MCF 10A (cell line): ENCODE measurements around the gene CRYBB3. TPM values are rescaled to one million over a fixed set of nuclear protein-coding genes. Genes with fewer than 3 reads are reported as not detected.
"Not testable (repeated sequence)": the region's sequence is repeated elsewhere in the genome, so short reads cannot be mapped to it uniquely, and the experiment has no call there.

Source experiments
- BruUV-seq: library from RNA; stranded (reverse); fragments of 400-500 nt; replicated peaks from 2 replicates; lab custom pipeline; 2021; lab: Mats Ljungman, UMichigan
- CTCF ChIA-PET: fragments of 300-600 bp; sonication (Branson Sonifier 250); formaldehyde crosslinking; extraction: SDS; loops from one replicate; lab custom pipeline; 2021; ENCODE audit warnings: antibody characterized with exemption, inconsistent platforms; lab: Yijun Ruan, JAX
- POLR2A ChIA-PET: fragments of 300-600, 350-650 bp; sonication (Branson Sonifier 250); formaldehyde crosslinking; extraction: SDS; loops from one replicate; lab custom pipeline; 2020; ENCODE audit warnings: antibody characterized with exemption, inconsistent platforms; lab: Yijun Ruan, JAX
- DNase-seq: peaks from one replicate; pipeline ENCODE4 v3.0.0-alpha.2; 2018; ENCODE audit not compliant: unreplicated experiment
- H3K27ac Mint-ChIP-seq: one replicate; pipeline ENCODE4 v1.8.0; 2022; ENCODE audit warnings: mild to moderate bottlenecking, low read depth, mixed read lengths; ENCODE audit not compliant: unreplicated experiment
- H3K27me3 Mint-ChIP-seq: one replicate; pipeline ENCODE4 v1.8.0; 2022; ENCODE audit warnings: mixed read lengths; ENCODE audit not compliant: insufficient read depth, unreplicated experiment
- H3K36me3 Mint-ChIP-seq: one replicate; pipeline ENCODE4 v1.8.0; 2022; ENCODE audit warnings: mild to moderate bottlenecking, moderate library complexity, mixed read lengths; ENCODE audit not compliant: insufficient read depth, unreplicated experiment
- H3K4me1 Mint-ChIP-seq: one replicate; pipeline ENCODE4 v1.8.0; 2022; ENCODE audit warnings: mixed read lengths; ENCODE audit not compliant: insufficient read depth, unreplicated experiment
- H3K4me3 Mint-ChIP-seq: one replicate; pipeline ENCODE4 v1.8.0; 2022; ENCODE audit warnings: mild to moderate bottlenecking, moderate library complexity, mixed read lengths; ENCODE audit not compliant: unreplicated experiment
- H3K9me3 Mint-ChIP-seq: one replicate; pipeline ENCODE4 v1.8.0; 2022; ENCODE audit warnings: mixed read lengths; ENCODE audit not compliant: unreplicated experiment
- intact Hi-C: fragments of 100-400 bp; cut with micrococcal nuclease; formaldehyde crosslinking; loops from 2 replicates; pipeline ENCODE4 v1.14.1; 2022
- total RNA-seq: library from RNA; stranded (reverse); gene quantifications from 2 replicates; pipeline ENCODE4 v1.2.3, GENCODE V29; 2022
- TF ChIP-seq, protein P1 (sequence below): fragments of 200-600 bp; IDR thresholded peaks from one replicate; pipeline ENCODE4 v1.8.0; 2022; ENCODE audit warnings: antibody characterized with exemption, mild to moderate bottlenecking; ENCODE audit not compliant: unreplicated experiment

CRYBB3 gene
- total RNA-seq, 1 experiment from 2014 or later: 0.61 TPM

DNA sequence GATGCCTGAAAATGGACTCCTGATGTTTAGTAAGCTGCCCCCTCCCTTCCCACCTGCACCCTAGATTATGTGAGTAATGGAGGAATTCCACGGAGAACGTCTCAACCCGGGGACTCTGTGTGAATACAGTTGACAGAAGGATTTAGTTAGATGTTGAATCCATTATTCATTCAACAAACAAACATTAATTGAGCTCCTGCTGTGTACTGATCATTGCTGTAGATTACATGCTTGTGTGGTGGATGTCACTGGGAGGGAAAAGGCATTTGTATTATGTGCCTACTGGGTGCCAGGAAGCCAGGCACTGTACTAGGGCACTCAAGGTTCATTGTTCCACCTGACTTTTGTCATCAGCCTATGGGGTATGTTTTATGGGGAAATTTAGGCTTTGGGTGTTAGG lies 22.9 kb upstream of the CRYBB3 start:
- peaks cover 12% of the 10 kb centered on the region for H3K4me1 Mint-ChIP-seq
- peak overlapping the region; percentile 14 for H3K27ac Mint-ChIP-seq
- no TSS peak for BruUV-seq
- POLR2A ChIA-PET: interaction anchor here (0.6 to 1.7 kb wide), 10 partner anchors 10 to 151 kb away, joined by 3 to 8 read pairs (median 4); no protein-coding TSS in a partner anchor
- no peak for DNase-seq
- TF ChIP-seq, protein P1, sequence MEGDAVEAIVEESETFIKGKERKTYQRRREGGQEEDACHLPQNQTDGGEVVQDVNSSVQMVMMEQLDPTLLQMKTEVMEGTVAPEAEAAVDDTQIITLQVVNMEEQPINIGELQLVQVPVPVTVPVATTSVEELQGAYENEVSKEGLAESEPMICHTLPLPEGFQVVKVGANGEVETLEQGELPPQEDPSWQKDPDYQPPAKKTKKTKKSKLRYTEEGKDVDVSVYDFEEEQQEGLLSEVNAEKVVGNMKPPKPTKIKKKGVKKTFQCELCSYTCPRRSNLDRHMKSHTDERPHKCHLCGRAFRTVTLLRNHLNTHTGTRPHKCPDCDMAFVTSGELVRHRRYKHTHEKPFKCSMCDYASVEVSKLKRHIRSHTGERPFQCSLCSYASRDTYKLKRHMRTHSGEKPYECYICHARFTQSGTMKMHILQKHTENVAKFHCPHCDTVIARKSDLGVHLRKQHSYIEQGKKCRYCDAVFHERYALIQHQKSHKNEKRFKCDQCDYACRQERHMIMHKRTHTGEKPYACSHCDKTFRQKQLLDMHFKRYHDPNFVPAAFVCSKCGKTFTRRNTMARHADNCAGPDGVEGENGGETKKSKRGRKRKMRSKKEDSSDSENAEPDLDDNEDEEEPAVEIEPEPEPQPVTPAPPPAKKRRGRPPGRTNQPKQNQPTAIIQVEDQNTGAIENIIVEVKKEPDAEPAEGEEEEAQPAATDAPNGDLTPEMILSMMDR: no peak
- H3K9me3 Mint-ChIP-seq: no peaks in the 10 kb centered on the region
- peaks cover 90% of the 10 kb centered on the region for H3K36me3 Mint-ChIP-seq
- H3K4me3 Mint-ChIP-seq: no peak overlapping the region
- CTCF ChIA-PET: interaction anchor here (0.6 to 1.2 kb wide), 9 partner anchors 9 to 333 kb away, joined by 3 to 5 read pairs (median 3); no protein-coding TSS in a partner anchor
- no peaks in the 10 kb centered on the region for H3K27me3 Mint-ChIP-seq
- intact Hi-C loops: no loop called here

DNA sequence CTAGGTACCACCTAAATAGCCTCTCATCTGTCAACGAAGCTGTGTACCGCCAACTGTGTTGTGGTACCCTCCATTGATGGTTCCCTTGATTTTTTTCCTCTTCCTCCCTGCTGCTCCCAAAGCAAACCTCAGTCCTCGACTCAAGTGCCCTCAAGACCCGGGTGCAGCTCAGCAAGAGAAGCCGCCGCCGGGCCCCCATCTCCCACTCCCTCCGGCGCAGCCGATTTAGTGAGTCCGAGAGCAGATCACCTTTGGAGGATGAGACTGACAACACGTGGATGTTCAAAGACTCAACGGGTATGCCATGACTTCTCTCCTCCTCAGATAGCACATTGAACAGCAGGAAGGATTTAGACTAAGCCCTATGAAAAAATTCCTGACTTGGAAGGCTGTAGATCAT lies 22.4 kb upstream of the CRYBB3 start:
- Mint-ChIP-seq H3K4me1 (peaks cover 14% of the 10 kb centered on the region), H3K9me3 (no peaks in the 10 kb centered on the region), H3K4me3 (no peak overlapping the region), H3K27ac (peak overlapping the region; percentile 14), H3K36me3 (peaks cover 90% of the 10 kb centered on the region), H3K27me3 (no peaks in the 10 kb centered on the region)
- TF ChIP-seq, protein P1: no peak
- intact Hi-C loops: no loop called here
- DNase-seq: no peak
- CTCF ChIA-PET: interaction anchor here (0.6 to 1.2 kb wide), 6 partner anchors 11 to 332 kb away, joined by 3 to 5 read pairs (median 3); no protein-coding TSS in a partner anchor
- POLR2A ChIA-PET: interaction anchor here (0.6 to 1.7 kb wide), 5 partner anchors 13 to 150 kb away, joined by 3 to 8 read pairs (median 4); no protein-coding TSS in a partner anchor
- no TSS peak for BruUV-seq

DNA sequence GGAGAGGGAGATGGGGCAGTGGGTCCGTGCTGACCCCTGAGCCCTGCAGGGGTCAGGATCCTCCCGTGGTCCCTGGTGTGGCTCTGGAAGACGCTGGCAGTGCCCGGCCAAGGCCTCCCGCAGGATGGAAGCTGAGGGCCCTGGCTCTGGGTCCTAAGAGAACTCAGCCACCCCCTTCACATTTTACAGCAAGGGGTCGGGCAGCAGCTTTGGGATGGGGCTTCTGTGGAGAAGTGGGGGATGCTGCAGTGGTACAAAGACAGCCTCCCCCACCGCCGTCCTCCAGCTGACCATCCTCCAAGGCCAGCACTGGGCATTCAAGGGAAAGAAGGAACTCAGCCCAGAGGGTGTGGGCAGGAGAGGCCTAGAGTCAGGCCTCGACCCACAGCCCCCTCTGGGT lies 21.8 kb upstream of the CRYBB3 start:
- no TSS peak for BruUV-seq
- POLR2A ChIA-PET: no interaction called here
- H3K4me3 Mint-ChIP-seq: no peak overlapping the region
- CTCF ChIA-PET: no interaction called here
- no peaks in the 10 kb centered on the region for H3K9me3 Mint-ChIP-seq
- no peak overlapping the region for H3K27ac Mint-ChIP-seq
- TF ChIP-seq, protein P1: no peak
- peaks cover 20% of the 10 kb centered on the region for H3K4me1 Mint-ChIP-seq
- H3K27me3 Mint-ChIP-seq: no peaks in the 10 kb centered on the region
- peaks cover 90% of the 10 kb centered on the region for H3K36me3 Mint-ChIP-seq
- intact Hi-C loops: no loop called here
- DNase-seq: no peak

DNA sequence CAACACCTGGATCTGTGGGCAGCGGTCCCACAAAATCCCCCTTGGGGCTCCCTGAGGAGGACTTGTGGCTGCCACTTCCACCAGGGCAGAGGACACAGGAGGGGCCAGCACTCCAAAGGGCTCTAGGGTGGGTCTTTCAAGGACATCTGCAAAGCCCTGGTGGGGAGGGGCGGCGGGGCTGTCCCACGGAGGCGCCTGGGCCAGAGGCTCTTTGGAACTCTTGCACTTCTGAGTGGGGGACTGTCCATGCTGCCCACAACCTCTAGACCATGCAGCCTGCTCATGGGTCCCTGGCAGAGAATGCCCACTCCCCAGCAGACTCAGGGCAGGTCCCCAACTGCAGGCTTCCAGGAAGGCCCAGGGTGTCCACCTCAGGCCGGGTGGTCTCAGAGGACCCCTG lies 21.3 kb upstream of the CRYBB3 start:
- POLR2A ChIA-PET, CTCF ChIA-PET, H3K27ac Mint-ChIP-seq: not testable (repeated sequence)

DNA sequence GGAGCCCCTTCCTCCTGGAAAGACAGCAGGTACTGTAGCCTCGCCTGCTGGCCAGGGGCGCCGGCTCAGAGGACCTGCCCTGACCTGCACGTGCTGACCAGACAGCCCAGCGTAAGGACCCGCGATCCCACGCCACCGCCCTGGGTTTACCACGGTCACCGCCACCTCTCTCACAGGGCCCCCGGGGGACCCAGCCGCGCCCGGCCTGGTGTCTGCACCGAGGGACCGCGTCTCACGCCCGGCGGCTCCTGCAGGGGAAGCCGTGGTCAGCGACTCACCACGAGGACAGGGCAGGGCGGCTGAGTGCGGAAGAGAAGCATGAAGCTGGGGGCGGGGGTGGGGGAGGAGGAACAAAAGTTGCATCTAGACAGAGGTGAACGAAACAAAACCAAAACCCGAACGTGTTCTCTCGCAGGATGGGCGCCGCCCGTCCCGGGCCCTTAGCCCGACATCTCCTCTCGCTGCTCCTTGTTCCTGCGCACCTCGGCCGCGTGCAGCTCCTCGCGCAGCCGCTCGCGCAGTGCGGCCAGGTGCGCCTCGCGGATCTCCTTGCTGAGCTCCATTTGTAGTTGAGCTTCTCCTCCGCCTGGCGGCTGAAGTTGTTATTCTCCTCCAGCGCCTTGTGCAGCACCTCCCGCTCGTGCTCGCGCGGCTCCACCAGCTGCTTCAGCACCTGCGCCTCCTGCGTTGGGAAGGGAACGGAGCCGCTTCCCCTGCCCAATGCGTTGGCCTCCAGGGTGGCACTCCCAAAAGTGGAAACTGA lies 20.6 kb upstream of the CRYBB3 start:
- POLR2A ChIA-PET, DNase-seq, H3K4me3 Mint-ChIP-seq, H3K27ac Mint-ChIP-seq, BruUV-seq, H3K9me3 Mint-ChIP-seq, intact Hi-C loops, H3K27me3 Mint-ChIP-seq: not testable (repeated sequence)
- Mint-ChIP-seq H3K4me1 (peaks cover 20% of the 10 kb centered on the region), H3K36me3 (peaks cover 93% of the 10 kb centered on the region)
- CTCF ChIA-PET: interaction anchor here (0.9 kb wide), 1 partner anchor 122 kb away, joined by 5 read pairs; no protein-coding TSS in a partner anchor

More for the DNA sequence above, 21.3 kb upstream of the CRYBB3 start:
- H3K9me3 Mint-ChIP-seq, H3K27me3 Mint-ChIP-seq, BruUV-seq, DNase-seq, H3K4me3 Mint-ChIP-seq, intact Hi-C loops: not testable (repeated sequence)
- Mint-ChIP-seq H3K4me1 (peaks cover 20% of the 10 kb centered on the region), H3K36me3 (peaks cover 92% of the 10 kb centered on the region)
